ENCODE data around the gene LMTK3. TPM values are rescaled to one million over a fixed set of nuclear protein-coding genes. Genes with fewer than 3 reads are reported as not detected.

LMTK3 gene
- total RNA-seq, 1 donor from 2014 or later: 0.02 TPM

GRCh38 chr19:48551437-48552302, 40.0 kb upstream of the LMTK3 start, which contains the start of gene SULT2B1:
TSS of gene SULT2B1 (plus strand) at chr19:48552172. CDS start at chr19:48552253, 81 bp downstream.
- Histone ChIP-seq H3K36me3 (no peaks in the 10 kb centered on the region), H3K4me2 (no peak within 1 kb of the TSS), H3K27ac (no peak within 1 kb of the TSS), H3F3A (ENCODE audit: low read depth) (peaks cover 17% of the 10 kb centered on the region), H3K27me3 (no peaks in the 10 kb centered on the region), H3K4me1 (peaks cover 16% of the 10 kb centered on the region), H3K4me3 (no peak within 1 kb of the TSS), H3K9me3 (ENCODE audit: low read depth) (no peaks in the 10 kb centered on the region), H4K20me1 (ENCODE audit: low read depth) (no peaks in the 10 kb centered on the region), H3K79me2 (ENCODE audit: low read depth) (no peaks in the 10 kb centered on the region), H2AFZ (replicated peaks) (no peak within 1 kb of the TSS), H3K9ac (no peak within 1 kb of the TSS)
- no peak for DNase-seq (ENCODE audit: low spot score)
- peaks cover 9% of the 10 kb centered on the region for H3K27me3 Mint-ChIP-seq (ENCODE audit: insufficient read depth, low read depth)
- peaks cover 23% of the 10 kb centered on the region for H3K4me1 Mint-ChIP-seq
- no peak for TF ChIP-seq EZH2phosphoT487 (IDR thresholded peaks at IDR 0.05)
- TF ChIP-seq CTCF (IDR thresholded peaks at IDR 0.05): no peak
- TF ChIP-seq EZH2 (IDR thresholded peaks at IDR 0.05): no peak
- no peaks in the 10 kb centered on the region for H3K36me3 Mint-ChIP-seq
- H3K4me3 Mint-ChIP-seq: no peak within 1 kb of the TSS
- peak within 1 kb of the TSS; percentile 90 for H3K27ac Mint-ChIP-seq
- H3K9me3 Mint-ChIP-seq: no peaks in the 10 kb centered on the region

- Histone ChIP-seq H3K9me3 (ENCODE audit: low read depth) (no peaks in the 10 kb centered on the region), H3K4me3 (no peak overlapping the region), H3K79me2 (ENCODE audit: low read depth) (no peaks in the 10 kb centered on the region), H3K4me2 (no peak overlapping the region), H3K36me3 (no peaks in the 10 kb centered on the region), H3K4me1 (peaks cover 16% of the 10 kb centered on the region), H3F3A (ENCODE audit: low read depth) (peaks cover 6% of the 10 kb centered on the region), H3K27me3 (no peaks in the 10 kb centered on the region), H3K27ac (no peak overlapping the region), H4K20me1 (ENCODE audit: low read depth) (no peaks in the 10 kb centered on the region), H2AFZ (replicated peaks) (peak overlapping the region; percentile 28), H3K9ac (no peak overlapping the region)
- Mint-ChIP-seq H3K4me3 (no peak overlapping the region), H3K9me3 (no peaks in the 10 kb centered on the region), H3K4me1 (peaks cover 9% of the 10 kb centered on the region), H3K27ac (no peak overlapping the region), H3K36me3 (no peaks in the 10 kb centered on the region), H3K27me3 (ENCODE audit: insufficient read depth, low read depth) (peaks cover 10% of the 10 kb centered on the region)
- DNase-seq (ENCODE audit: low spot score): no peak
- no peak for TF ChIP-seq EZH2 (IDR thresholded peaks at IDR 0.05)
- no peak for TF ChIP-seq CTCF (IDR thresholded peaks at IDR 0.05)
- no peak for TF ChIP-seq EZH2phosphoT487 (IDR thresholded peaks at IDR 0.05)
Observed at GRCh38 chr19:48549380-48549779, 37.7 kb upstream of the LMTK3 start.

GRCh38 chr19:48548253-48548911, 36.7 kb upstream of the LMTK3 start:
- H3K27me3 Mint-ChIP-seq (ENCODE audit: insufficient read depth, low read depth): peaks cover 10% of the 10 kb centered on the region

More at GRCh38 chr19:48548253-48548911, 36.7 kb upstream of the LMTK3 start:
- Histone ChIP-seq H3K9me3 (ENCODE audit: low read depth) (no peaks in the 10 kb centered on the region), H3K27ac (no peak overlapping the region), H2AFZ (replicated peaks) (no peak overlapping the region), H3F3A (ENCODE audit: low read depth) (no peaks in the 10 kb centered on the region), H3K9ac (no peak overlapping the region), H3K4me1 (peaks cover 6% of the 10 kb centered on the region), H3K36me3 (no peaks in the 10 kb centered on the region), H4K20me1 (ENCODE audit: low read depth) (no peaks in the 10 kb centered on the region), H3K4me3 (no peak overlapping the region), H3K79me2 (ENCODE audit: low read depth) (no peaks in the 10 kb centered on the region), H3K27me3 (no peaks in the 10 kb centered on the region), H3K4me2 (no peak overlapping the region)
- DNase-seq (ENCODE audit: low spot score): no peak
- TF ChIP-seq EZH2phosphoT487 (IDR thresholded peaks at IDR 0.05): no peak
- TF ChIP-seq CTCF (IDR thresholded peaks at IDR 0.05): no peak
- TF ChIP-seq EZH2 (IDR thresholded peaks at IDR 0.05): no peak
- Mint-ChIP-seq H3K4me1 (no peaks in the 10 kb centered on the region), H3K36me3 (no peaks in the 10 kb centered on the region), H3K27ac (no peak overlapping the region), H3K4me3 (no peak overlapping the region), H3K9me3 (no peaks in the 10 kb centered on the region)

All from neural progenitor cell (in vitro differentiated cells).